ENCODE results near the gene DTWD1. TPM values are rescaled to one million over a fixed set of nuclear protein-coding genes. Genes with fewer than 3 reads are reported as not detected.
"Not testable (repeated sequence)": the region's sequence is repeated elsewhere in the genome, so short reads cannot be mapped to it uniquely, and the experiment has no call there.

The DTWD1 gene
- total RNA-seq, 1 donor from 2014 or later = 62.1 TPM

DNA sequence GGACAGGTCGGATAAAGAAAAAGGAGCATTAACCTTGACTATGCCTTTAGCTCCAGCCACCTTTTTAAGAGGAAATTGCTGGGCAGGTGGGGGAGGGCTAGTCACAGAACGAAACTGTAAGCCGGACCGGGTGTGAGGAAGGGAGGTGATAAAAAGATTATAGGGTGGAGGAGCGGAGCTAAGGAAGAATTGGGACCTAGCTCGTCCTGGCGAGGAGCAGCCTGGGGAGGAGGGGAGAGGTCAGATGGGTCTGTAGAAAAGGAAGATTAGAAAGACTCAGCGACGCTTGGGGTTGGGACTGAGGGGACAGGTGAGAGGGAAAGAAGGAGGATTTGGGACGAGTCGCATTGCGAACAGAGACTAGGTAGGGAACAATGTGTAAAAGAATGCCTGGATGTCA lies 82.1 kb downstream of the DTWD1 start:
- intact Hi-C loops (cut with DNase I); ATAC-seq: not testable (repeated sequence)

More for the DNA sequence above, 82.1 kb downstream of the DTWD1 start:
- DNase-seq (ENCODE audit: low spot score) = not testable (repeated sequence)

Other genes with a start within 250 kb of the DTWD1 start
- gene FGF7, start 197.8 kb upstream of the DTWD1 start, total RNA-seq = 239 TPM
- gene FAM227B, start 230 bp upstream of the DTWD1 start, total RNA-seq = 13.4 TPM